Measurements from ENCODE around the gene CHCHD5.
"Not testable (repeated sequence)": the region's sequence is repeated elsewhere in the genome, so short reads cannot be mapped to it uniquely, and the experiment has no call there.

CHCHD5 gene

GRCh38 chr2:112585873-112586464 is 1.6 kb downstream of the CHCHD5 start:
- DNase-seq (ENCODE audit: low read depth in 2 of 2): no peak

DNA sequence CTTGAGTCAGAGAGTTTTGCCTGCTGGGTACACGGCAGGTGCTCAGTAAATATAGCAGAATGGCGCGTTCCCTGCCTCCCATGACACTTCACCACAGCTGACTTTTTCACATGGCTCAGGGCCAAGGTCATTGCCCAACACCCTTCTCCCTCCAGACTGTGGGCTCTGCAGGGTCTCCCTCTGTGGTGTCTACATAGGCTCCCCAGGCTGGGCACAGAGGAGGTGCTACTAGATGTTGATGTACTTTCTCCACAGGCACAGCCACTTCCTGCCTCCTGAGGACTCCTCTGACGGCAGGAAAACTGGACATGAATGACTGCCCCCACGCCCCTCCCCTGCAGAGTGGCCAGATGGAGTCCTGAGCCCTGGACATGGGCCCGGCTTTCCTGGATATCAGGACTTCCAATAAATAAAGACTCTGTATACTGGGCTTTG is 4.2 kb downstream of the CHCHD5 start:
- DNase-seq (ENCODE audit: low read depth in 2 of 2): no peak

DNA sequence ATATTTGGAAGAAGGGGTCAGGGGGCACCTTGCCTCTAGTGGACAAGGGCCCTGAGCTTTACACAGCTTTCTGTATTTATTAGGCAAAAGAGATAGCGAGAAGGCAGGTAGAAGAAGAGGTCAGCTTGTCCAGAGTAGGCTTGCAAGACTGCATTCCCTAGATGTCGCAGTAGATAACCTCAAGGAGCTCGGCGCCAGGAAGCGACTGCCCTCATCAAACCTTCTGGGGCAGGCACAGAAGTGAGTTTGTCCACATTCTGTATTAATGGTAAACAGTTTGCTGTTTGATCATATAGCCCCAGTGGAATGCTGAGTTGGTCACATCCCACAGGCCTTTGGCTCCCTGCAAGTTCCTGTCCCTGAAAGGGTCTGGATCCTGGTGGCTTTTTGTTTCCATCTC is 7.0 kb downstream of the CHCHD5 start:
- DNase-seq (ENCODE audit: low read depth in 2 of 2): no peak

DNA sequence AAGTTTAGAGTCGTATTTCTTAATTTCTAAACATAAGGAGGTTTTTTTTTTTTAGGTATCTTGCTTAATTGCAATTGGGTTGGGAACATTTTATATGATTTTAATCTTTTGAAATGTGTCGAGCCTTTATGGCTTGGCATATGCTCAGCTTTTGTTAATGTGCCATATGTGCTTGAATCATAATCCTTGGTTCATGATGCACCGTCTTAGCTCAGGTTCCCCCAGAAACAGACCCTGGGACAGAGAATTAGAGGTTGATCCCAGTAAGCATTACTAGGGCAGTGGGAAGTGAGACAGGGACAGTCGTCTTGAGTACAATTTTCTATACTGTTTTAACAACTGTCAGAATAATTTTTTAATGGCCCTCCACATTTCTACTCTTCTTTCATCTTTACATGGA is 9.3 kb downstream of the CHCHD5 start:
- DNase-seq (ENCODE audit: low read depth in 2 of 2): no peak

- no peak for DNase-seq (ENCODE audit: low read depth in 2 of 2)
Observed at GRCh38 chr2:112597537-112598322, 13.3 kb downstream of the CHCHD5 start.

GRCh38 chr2:112600634-112601033 is 16.2 kb downstream of the CHCHD5 start:
- no peak for DNase-seq (ENCODE audit: low read depth in 2 of 2)

- no peak for DNase-seq (ENCODE audit: low read depth in 2 of 2)
Observed at GRCh38 chr2:112601754-112602153, 17.3 kb downstream of the CHCHD5 start.

DNA sequence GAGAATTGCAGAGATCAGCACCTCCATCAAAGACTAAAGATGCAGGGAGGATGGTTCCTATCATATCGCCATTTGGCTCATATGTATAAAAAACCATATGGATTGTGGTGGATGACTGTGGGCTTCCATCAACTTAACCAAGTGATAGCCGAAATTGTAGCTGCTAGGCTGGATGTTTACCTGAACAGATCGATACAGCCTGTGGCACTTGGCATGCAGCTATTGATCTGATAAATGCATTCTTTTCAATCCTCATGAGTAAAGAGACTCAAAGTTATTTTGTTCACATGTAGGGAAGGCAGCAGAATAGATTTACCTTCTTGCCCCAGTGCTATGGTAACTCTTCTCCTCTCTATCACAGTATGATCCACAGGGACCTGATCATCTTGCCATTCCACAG is 18.5 kb downstream of the CHCHD5 start:
- DNase-seq (ENCODE audit: low read depth in 2 of 2): no peak

- DNase-seq (ENCODE audit: low read depth in 2 of 2): no peak
Observed at GRCh38 chr2:112603731-112604130, 19.3 kb downstream of the CHCHD5 start.

DNA sequence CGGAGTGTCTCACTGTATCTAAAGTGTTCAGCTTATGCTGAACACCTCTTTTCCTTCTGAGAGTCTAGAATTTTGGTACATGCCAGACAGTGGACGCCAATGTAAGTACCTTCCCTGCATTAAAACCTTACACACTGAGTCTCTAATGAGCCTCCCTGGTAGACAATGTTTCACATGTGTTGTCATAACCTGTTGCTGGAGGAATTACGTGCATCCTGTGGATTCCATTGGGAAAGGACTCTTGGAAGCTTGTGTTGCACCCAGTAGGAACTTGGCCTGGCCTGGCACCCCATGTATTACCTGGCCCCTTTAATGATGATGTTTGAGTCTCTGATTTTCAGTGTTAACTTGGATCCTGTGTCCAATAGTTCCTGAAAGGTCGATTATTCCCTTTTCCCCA is 20.5 kb downstream of the CHCHD5 start:
- no peak for DNase-seq (ENCODE audit: low read depth in 2 of 2)

GRCh38 chr2:112605926-112606325 is 21.5 kb downstream of the CHCHD5 start:
- DNase-seq (ENCODE audit: low read depth in 2 of 2): no peak

DNA sequence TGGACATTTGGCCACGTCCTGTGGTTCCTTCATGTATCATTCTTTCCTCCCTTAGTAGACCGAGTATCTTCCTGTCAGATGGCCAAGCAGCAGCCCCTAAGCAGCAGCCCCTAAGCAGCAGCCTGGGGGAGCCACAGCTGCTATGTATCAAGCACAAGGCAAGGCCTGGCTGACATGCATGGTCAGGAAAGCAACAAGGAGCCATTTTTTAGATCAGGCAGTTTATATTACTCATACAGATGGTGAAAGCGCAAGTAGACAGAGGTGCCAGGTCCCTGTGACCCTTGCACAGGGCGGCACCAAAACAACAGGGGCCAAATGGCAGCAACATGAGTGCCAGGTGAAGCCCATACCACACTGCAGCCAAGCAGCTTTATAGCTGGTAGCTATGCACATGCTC is 22.1 kb downstream of the CHCHD5 start:
- DNase-seq (ENCODE audit: low read depth in 2 of 2): no peak

DNA sequence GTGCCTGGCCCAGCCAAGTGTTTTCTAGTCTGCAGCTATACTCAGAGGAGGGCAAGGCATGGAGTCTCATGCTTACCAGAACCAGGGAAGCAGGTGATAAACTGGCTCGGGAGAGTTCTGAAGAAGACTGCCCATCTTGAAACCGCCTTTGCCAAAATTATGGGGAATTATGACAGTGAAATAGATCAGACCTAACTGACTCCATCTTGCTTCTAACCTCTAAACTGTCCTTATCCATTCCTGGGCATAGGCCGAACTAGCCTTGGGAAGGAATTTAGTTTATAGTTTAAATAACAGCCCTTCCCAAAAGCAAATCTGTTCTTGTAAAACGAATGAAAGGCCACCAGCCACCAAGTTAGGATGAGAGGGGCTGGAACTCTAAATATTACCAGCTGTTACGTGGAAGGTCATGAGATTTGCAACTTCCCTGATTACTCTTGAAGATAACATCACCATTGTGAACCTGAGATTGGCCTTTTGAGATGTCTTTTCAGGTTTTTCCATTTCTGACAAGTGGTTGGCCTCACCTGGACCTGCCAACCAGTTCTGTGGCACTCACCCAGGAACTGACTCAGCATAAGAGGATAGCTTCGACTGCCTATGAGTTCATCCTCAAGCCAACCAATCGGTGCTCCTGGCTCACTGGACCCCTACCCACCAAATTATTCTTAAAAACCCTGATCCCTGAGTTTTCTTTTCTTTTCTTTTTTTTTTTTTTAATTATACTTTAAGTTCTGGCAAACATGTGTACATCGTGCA is 23.4 kb downstream of the CHCHD5 start:
- no peak for DNase-seq (ENCODE audit: low read depth in 2 of 2)

DNA sequence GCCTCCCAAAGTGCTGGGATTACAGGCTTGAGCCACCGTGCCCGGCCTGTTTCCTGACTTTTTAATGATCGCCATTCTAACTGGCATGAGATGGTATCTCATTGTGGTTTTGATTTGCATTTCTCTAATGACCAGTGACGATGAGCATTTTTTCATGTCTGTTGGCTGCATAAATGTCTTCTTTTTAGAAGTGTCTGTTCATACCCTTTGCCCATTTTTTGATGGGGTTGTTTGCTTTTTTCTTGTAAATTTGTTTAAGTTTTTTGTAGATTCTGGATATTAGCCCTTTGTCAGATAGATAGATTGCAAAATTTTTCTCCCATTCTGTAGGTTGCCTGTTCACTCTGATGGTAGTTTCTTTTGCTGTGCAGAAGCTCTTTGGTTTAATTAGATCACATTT is 24.9 kb downstream of the CHCHD5 start:
- DNase-seq (ENCODE audit: low read depth in 2 of 2): not testable (repeated sequence)

- not testable (repeated sequence) for DNase-seq (ENCODE audit: low read depth in 2 of 2)
Observed at GRCh38 chr2:112612283-112612682, 27.9 kb downstream of the CHCHD5 start.

DNA sequence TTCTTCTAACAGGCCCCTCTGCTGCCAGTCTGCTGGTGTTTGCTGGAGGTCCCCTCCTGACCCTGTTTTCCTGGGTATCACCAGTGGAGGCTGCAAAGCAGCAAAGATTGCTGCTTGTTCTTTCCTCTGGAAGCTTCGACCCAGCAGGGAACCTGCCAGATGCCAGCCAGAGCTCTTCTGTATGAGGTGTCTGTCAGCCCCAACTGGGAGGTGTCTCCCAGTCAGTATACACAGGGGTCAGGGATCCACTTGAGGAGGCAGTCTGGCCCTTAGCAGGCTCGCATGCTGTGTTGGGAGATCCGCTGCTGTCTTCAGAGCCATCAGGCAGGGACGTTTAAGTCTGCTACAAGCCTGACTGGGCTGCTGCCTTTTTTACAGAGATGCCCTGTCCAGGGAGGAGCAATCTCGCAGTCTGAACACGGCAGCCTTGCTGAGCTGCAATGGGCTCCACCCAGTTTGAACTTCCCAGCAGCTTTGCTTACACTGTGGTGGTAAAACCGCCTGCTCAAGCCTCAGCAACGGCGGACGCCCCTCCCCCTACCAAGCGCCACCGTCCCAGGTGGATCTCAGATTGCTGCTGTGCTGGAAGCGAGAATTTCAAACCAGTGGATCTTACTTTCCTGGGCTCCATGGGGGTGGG is 29.9 kb downstream of the CHCHD5 start:
- no peak for DNase-seq (ENCODE audit: low read depth in 2 of 2)

DNA sequence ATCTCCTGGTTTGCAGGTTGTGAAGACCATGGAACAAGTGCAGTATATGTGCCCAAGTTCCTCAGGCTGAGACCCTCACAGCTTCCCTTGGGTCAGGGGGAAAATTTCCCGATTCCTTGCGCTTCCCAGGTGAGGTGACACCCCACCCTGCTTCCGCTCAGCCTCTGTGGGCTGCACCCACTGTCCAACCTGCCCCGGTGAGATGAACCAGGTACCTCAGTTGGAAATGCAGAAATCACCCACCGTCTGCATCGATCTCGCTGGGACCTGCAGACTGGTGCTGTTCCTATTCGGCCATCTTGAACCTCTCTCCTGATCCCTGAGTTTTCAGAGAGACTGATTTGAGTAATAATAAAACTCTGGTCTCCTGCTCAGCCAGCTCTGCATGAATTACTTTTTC is 30.6 kb downstream of the CHCHD5 start:
- DNase-seq (ENCODE audit: low read depth in 2 of 2): no peak

DNA sequence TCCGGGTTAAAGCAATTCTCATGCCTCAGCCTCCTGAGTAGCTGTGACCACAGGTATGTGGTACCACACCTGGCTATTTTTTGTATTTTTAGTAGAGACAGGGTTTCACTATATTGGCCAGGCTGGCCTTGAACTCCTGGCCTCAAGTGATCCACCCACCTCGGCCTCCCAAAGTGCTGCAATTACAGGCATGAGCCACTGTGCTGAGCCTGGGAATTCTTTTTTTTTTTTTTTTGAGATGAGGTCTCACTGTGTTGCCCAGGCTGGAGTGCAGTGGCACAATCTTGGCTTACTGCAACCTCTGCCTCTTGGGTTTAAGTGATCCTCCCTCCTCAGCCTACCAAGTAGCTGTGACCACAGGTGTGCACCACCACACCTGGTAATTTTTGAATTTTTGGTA is 31.4 kb downstream of the CHCHD5 start:
- not testable (repeated sequence) for DNase-seq (ENCODE audit: low read depth in 2 of 2)

DNA sequence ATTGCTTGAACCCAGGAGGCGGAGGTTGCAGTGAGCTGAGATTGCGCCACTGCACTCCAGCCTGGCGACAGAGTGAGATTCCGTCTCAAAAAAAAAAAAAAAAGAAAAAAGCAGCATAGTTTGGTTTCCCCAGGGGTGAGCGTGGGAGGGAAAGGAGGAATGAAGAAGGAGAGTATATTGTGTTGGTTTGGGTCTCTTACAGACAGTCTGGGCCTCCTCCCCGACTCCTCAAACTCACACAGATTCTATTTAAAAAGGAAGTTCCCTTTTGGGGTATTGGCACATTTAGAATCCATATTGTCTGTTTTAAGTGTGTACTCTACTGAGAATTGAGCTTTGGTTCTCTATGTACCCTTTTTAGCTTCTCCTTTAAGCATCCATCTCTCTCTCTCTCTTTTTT is 34.0 kb downstream of the CHCHD5 start:
- no peak for DNase-seq (ENCODE audit: low read depth in 2 of 2)

DNA sequence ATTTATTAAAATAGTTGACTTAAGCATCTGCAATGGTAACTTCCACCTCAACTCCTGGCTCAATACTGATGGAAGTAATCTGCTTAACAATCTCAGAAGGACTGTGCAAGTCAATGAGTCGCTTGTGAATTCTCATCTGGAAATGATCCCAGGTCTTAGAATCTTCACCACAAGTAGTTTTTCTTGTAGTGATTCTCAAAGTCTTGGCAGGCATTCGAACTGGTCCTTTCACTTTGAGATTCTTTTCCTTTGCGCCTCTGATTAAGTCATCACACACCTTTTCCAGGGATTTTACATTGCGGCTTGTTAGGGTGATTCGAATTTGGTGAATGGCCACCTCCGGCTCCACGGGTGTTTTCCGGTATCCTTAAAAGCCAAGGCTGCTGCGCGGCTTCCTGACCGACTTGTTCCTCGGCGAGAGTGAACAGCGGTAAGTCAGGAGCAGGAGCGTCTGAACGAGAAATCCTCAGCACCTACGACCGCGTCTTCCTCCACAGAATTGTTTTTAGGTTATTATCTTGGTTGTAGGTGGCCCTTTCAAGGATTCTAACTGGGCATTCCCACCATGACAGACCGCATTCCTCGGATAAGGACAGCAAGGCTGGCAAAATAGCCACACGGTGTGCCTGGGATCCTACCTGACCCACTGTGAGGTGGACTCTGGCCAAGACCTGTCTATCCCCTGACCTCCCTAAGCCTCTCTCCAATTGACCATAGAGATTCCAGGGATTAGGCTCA is 37.5 kb downstream of the CHCHD5 start:
- DNase-seq (ENCODE audit: low read depth in 2 of 2): no peak

DNA sequence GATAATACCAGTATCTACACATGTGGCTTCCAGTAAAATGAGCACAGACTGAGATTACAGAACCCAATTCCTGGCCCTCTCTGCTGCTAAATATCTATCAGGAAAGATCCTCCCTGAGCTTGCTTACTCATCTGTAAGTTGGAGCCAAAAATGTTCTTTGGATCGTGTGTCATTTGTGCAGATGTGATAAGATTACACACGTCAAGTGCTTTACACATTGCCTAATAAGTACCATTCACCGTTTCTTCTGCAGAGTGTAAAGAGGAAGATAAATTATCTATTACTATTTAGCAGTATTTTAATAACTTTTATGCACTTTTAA is 38.1 kb downstream of the CHCHD5 start:
- DNase-seq (ENCODE audit: low read depth in 2 of 2): no peak

Measured in stimulated activated CD4-positive, alpha-beta T cell treated with anti-CD3 and anti-CD28 coated beads, Interleukin-1b, Interleukin-23, amount 100 ng/mL, for 1 hour (primary cell).